ENCODE data around the gene GNPDA1. TPM values are rescaled to one million over a fixed set of nuclear protein-coding genes. Genes with fewer than 3 reads are reported as not detected.
"Not testable (repeated sequence)": the region's sequence is repeated elsewhere in the genome, so short reads cannot be mapped to it uniquely, and the experiment has no call there.

The GNPDA1 gene
- total and polyA plus RNA-seq, 2 donors from 2014 or later, result 30.1 to 76.6 TPM

- DNase-seq, result no peak
- no peak for TF ChIP-seq CTCF (IDR thresholded peaks at IDR 0.05; ENCODE audit: borderline replicate concordance, extremely low read depth, insufficient read depth)
- H3K27ac ChIP-seq (ENCODE audit: low read depth in 2 of 2, low read length in 2 of 2), result no peak overlapping the region
- no peaks in the 10 kb centered on the region for H3K4me1 ChIP-seq (ENCODE audit: control insufficient read depth in 2 of 3, insufficient read depth in 2 of 3, low read depth in 1 of 3, low read length in 3 of 3)
- H3K27me3 ChIP-seq (ENCODE audit: control insufficient read depth, insufficient read depth, low read length), result no peaks in the 10 kb centered on the region
- intact Hi-C loops (cut with DNase I), result no loop called here
- H3K4me3 ChIP-seq (ENCODE audit: low read length in 3 of 3), result no peak overlapping the region
- FAIRE-seq, result no peak
- no peak overlapping the region for H3K9ac ChIP-seq (ENCODE audit: low read length in 3 of 3)
- H3K9me3 ChIP-seq (ENCODE audit: control insufficient read depth in 2 of 3, insufficient read depth in 1 of 3, low read length in 3 of 3), result no peaks in the 10 kb centered on the region
- H3K36me3 ChIP-seq (ENCODE audit: control insufficient read depth in 2 of 3, insufficient read depth in 3 of 3, low read length in 3 of 3), result no peaks in the 10 kb centered on the region
These were observed 27.5 kb upstream of the GNPDA1 start for GRCh38 chr5:142040285-142040684.

DNA sequence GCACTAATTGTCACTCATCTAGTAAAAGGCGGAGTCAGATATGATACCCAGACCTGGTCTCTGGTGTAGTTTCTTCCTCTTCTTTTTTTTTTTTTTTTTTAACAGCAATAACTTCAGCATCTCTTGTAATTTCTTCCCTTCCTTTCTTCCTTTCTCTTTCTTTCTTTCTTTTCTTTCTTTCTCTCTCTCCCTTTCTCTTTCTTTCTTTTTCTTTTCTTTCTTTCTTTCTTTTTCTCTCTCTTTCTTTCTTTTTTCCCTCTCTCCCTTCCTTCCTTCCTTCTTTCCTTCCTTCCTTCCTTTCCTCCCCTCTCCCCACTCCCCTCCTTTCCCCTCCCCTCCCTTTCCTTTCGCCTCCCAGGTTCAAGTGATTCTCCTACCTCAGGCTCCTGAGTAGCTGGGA, 25.9 kb upstream of the GNPDA1 start:
- Histone ChIP-seq H3K9me3 (ENCODE audit: control insufficient read depth in 2 of 3, insufficient read depth in 1 of 3, low read length in 3 of 3) (no peaks in the 10 kb centered on the region), H3K4me1 (ENCODE audit: control insufficient read depth in 2 of 3, insufficient read depth in 2 of 3, low read depth in 1 of 3, low read length in 3 of 3) (no peaks in the 10 kb centered on the region), H3K27me3 (ENCODE audit: control insufficient read depth, insufficient read depth, low read length) (no peaks in the 10 kb centered on the region), H3K36me3 (ENCODE audit: control insufficient read depth in 2 of 3, insufficient read depth in 3 of 3, low read length in 3 of 3) (no peaks in the 10 kb centered on the region), H3K27ac (ENCODE audit: low read depth in 2 of 2, low read length in 2 of 2) (no peak overlapping the region), H3K4me3 (ENCODE audit: low read length in 3 of 3) (no peak overlapping the region), H3K9ac (ENCODE audit: low read length in 3 of 3) (no peak overlapping the region)
- DNase-seq (no peak), FAIRE-seq (no peak)
- intact Hi-C loops (cut with DNase I), result no loop called here
- no peak for TF ChIP-seq CTCF (IDR thresholded peaks at IDR 0.05; ENCODE audit: borderline replicate concordance, extremely low read depth, insufficient read depth)

- intact Hi-C loops (cut with DNase I); H3K4me1 ChIP-seq (ENCODE audit: control insufficient read depth in 2 of 3, insufficient read depth in 2 of 3, low read depth in 1 of 3, low read length in 3 of 3); H3K27ac ChIP-seq (ENCODE audit: low read depth in 2 of 2, low read length in 2 of 2); DNase-seq; H3K27me3 ChIP-seq (ENCODE audit: control insufficient read depth, insufficient read depth, low read length); H3K9ac ChIP-seq (ENCODE audit: low read length in 3 of 3); H3K9me3 ChIP-seq (ENCODE audit: control insufficient read depth in 2 of 3, insufficient read depth in 1 of 3, low read length in 3 of 3); H3K4me3 ChIP-seq (ENCODE audit: low read length in 3 of 3); H3K36me3 ChIP-seq (ENCODE audit: control insufficient read depth in 2 of 3, insufficient read depth in 3 of 3, low read length in 3 of 3); FAIRE-seq: not testable (repeated sequence)
These were observed 24.8 kb upstream of the GNPDA1 start for GRCh38 chr5:142037599-142037998.

DNA sequence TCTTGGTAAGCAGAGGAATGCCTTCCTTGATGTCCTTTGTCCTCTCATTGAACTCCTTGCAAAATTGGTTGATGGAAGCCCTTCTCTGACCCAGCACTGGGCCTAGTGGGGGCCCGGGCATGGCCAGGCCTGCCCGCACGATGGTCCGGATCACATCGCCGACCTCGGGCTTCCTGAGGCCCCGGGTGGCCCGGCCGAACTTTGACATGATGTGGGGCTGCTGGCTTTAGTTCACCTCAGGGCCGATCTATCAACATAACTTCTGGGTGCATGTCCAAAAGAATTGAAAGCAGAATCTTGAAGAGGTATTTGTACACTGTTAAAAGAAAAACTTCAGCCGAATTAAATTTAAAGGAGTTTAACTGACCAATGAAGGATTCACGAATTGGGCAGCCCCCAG, 24.1 kb upstream of the GNPDA1 start:
- TF ChIP-seq CTCF (IDR thresholded peaks at IDR 0.05; ENCODE audit: borderline replicate concordance, extremely low read depth, insufficient read depth), result no peak
- Histone ChIP-seq H3K9me3 (ENCODE audit: control insufficient read depth in 2 of 3, insufficient read depth in 1 of 3, low read length in 3 of 3) (no peaks in the 10 kb centered on the region), H3K4me3 (ENCODE audit: low read length in 3 of 3) (no peak overlapping the region), H3K27ac (ENCODE audit: low read depth in 2 of 2, low read length in 2 of 2) (no peak overlapping the region), H3K9ac (ENCODE audit: low read length in 3 of 3) (no peak overlapping the region), H3K27me3 (ENCODE audit: control insufficient read depth, insufficient read depth, low read length) (no peaks in the 10 kb centered on the region), H3K36me3 (ENCODE audit: control insufficient read depth in 2 of 3, insufficient read depth in 3 of 3, low read length in 3 of 3) (no peaks in the 10 kb centered on the region), H3K4me1 (ENCODE audit: control insufficient read depth in 2 of 3, insufficient read depth in 2 of 3, low read depth in 1 of 3, low read length in 3 of 3) (no peaks in the 10 kb centered on the region)
- FAIRE-seq, result no peak
- intact Hi-C loops (cut with DNase I), result no loop called here
- DNase-seq, result no peak
